GF-D8 (cell line): Measurements from ENCODE around the gene HRK.

Experiments used
- DNase-seq: peaks from one replicate; lab custom pipeline; 2025; lab: John Stamatoyannopoulos, UW

Gene HRK

DNA sequence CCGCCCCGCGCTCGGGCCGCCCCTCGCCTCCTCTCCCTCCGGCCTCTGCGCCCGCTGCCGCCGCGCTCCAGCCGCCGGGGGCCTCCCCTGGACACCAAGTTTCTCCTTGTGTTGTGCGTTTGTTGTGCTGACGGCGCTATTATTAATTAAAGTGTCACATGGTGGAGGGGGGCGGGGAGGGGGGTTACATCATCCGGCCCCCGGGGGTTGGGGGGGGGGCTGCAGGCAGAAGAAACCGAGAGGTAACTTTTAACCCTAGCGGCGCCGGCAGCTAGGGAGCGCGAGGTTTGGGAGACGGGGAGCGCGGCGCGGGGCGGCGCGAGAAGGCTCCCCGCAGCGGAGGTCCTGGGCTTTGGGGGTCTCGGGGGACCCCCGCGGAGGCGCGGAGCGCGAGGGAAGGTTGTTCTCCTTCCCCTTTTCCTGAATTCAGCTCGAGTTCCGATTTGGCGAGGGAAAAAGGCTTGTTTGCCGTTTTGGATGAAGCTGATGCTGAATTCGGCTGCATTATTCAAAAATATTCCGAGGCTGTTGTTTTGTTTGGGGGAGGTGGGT, at the start of gene HRK:
Gene HRK, minus strand, starts transcription at position 117 of the 552 bp plus-strand sequence. CDS start 134 bp downstream, outside the sequence.
- no peak for DNase-seq

- no peak for DNase-seq
Measured at GRCh38 chr12:116929885-116930284, 48.6 kb upstream of the HRK start.

- DNase-seq: no peak
Measured at GRCh38 chr12:116928504-116928903, 47.3 kb upstream of the HRK start.

DNA sequence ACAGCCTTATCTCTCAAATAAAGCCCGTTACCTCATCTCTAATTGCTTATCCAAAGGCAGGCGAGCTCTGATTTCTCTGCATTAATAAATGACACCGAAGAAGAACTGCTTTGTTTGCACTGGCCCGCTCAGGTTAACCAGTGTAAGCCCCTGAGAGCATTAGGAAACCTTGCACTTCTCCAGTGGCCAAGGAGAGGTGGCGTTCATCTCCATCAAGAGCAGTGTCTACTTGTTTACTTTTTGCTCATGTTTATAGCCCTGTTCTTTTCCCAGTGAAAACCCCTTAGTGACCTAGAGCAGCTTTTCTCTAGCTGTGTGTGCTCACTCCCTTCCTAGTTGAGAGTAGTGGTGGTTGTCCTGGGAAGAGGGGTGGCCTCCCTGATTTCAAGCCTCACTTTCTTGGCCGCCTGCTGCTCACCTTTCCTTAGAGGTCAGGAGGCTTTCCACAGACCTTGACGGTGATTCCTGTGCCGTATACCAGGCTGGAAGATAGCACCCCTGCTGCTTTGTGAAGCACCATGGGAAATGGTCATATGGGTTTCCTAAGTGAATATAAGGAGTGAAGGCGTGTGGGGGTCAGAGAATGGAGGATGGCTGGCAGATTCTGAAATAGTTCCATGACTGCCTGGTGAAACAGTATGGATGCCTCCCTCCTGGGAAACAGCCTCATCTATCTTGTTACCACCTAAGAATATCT, 46.2 kb upstream of the HRK start:
- DNase-seq: no peak

- DNase-seq: no peak
Measured at GRCh38 chr12:116926283-116927243, 45.3 kb upstream of the HRK start.

DNA sequence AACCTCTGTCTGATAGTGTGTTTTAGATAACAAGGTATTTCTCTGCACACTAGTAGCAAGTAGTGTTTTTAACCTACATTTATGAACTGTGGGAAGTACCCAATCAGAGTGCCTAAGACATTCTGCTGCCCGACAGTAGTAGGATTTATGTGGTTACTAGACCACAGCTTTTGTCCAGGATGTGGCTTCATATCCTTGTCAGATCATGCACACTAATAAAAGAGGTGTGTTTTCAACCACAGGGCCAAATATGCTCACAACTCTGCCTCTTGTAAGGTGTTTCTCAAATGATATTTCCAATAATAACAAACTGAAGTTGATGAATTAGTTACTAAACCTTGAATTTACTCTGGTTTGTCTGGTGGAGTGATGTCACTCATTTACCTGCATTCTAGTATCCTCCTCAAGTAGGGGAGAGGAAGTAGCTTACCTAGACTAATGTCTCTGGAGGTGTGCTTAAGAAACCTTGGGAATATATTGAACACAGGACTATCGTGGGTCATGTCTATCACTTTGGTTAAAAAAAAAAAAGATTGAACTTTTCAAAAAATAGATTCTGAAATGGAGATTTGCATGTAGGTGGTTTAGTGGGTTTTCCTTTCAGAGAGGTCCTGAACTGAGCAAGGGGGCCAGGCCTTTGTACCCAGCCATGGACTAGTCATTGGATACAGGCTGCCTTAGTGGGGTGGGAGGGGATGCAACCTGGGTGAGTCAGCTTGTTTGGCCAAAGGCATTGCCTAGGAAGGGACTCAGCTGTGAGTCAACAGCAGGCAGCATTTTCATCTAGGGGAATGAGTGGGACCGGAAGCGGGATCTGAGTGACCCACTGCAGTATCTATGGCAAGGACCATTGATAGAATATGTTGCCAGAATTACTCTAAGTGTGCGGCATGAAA, 43.6 kb upstream of the HRK start:
- DNase-seq: peak; percentile 63

DNA sequence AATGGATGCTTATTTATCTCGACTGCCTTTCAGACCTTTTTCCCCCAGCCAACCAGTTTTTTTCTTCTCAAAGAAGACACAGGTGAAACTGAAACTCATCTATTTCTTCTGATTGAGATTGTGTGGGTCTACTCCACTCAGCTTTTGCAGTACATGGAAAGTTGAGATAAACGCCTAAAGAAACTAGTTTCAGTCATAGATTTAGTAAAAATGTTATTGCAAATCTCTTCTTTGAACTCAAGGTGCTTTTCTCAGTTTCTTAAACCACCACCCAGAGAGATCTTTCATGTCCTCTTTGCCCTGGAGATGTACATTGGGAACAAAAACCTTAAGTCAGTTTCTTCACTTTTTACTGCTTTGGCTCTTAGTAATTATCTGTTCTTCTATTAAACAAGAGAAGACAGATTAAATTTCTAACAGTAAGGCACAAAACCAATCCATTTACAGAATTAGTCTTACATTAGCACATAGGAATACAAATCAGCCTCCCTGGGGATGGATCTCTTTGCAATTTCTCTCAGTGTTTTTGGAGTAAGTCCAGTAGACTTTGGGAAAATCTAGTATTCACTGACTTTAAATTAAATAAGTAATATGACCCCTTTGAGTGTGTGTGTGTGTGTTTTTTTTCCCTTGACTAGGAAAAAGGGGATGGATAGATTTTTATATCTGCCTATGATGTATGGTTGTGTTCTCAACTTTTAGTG, 41.1 kb upstream of the HRK start:
- DNase-seq: no peak

GRCh38 chr12:116920939-116921338, 39.7 kb upstream of the HRK start:
- DNase-seq: no peak

DNA sequence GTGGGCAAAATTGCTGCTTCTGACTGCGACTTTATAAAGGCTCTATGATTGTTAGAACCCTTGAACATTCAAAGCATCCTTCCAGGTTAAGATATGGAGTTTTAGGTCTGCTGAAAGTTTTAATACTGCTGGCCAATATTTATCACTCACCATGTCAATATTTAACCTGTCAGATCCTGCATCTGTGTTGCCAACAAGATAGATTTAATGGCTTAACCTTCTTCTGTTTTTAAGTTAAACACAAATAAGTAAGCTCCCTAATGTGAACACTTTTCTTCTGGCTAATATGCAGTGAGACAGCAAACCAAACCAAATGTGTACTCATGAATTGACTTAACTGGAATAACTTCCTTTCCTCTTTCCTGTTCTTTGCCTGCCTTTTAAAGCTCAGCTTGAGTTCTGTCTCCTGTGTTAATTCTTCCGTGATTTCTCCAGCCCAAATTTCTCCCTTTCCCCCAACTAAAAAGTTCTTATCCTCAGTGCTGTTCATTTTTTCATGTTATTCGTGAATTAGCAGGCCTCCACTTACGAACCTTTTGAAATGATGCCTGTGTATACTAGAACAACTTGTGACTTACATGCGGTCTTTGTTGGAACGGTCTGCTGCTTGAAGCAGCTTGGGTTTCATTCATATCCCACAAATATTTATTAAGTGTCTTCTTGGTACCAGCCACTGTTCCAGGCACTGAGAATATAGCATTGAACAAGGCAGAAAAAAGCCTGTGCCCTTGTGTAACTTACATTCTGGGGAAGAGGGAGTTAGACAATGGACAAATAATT, 38.7 kb upstream of the HRK start:
- DNase-seq: no peak

GRCh38 chr12:116919247-116919661, 38.0 kb upstream of the HRK start:
- DNase-seq: peak; percentile 74

- DNase-seq: no peak
Measured at GRCh38 chr12:116918464-116918863, 37.2 kb upstream of the HRK start.

DNA sequence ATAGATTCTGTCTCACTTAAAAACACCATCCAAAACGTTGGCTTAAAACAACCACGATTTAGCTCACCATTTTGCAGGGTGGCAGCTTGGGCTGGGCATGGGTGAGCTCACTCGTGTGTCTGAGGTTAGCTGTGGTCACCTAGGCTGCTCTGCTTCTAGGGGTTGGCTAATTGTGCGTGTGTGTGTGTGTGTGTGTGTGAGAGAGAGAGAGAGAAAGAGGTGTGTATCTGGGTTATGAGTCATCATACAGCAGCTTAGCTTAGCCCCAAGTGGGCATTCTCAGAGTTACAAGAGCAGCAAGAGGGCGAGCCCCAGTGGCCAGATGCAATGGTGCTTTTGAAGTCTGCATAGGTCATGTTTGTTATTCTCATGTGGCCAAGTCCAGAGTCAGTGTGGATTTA, 35.5 kb upstream of the HRK start:
- DNase-seq: peak; percentile 69

DNA sequence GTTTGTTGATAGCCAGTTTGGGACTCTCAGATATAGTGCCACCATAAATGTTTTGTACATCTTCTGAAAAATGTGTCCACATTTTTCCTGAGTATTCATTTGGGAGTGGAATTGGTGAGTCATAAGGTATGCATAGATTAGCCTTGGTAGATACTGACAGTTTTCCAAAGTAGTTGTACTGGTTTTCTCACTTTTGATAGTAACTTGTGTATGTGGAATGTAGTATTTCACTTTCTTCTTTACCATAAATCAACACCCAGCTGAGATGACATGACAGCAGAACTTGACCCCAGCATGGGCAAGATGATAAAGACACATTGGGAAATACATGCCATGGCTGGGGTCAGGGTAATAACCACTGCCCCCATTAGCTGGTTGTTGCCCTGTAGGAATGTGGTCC, 34.9 kb upstream of the HRK start:
- no peak for DNase-seq

DNA sequence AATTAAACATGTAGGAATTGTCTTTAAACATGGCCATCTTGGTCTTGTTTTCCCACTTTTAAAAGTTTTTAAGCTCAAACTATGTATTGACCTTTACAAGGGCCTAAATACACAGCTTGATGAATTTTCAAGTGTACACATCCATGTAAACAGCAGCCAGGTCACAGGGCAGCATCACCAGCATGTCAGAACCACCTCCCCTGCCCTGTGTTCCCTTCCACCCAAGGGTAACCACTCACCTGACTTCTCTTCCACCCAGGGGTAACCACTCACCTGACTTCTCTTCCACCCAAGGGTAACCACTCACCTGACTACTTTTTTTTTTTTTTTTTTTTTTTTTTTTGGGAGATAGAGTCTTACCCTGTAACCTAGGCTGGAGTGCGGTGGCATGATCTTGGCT, 34.1 kb upstream of the HRK start:
- no peak for DNase-seq

DNA sequence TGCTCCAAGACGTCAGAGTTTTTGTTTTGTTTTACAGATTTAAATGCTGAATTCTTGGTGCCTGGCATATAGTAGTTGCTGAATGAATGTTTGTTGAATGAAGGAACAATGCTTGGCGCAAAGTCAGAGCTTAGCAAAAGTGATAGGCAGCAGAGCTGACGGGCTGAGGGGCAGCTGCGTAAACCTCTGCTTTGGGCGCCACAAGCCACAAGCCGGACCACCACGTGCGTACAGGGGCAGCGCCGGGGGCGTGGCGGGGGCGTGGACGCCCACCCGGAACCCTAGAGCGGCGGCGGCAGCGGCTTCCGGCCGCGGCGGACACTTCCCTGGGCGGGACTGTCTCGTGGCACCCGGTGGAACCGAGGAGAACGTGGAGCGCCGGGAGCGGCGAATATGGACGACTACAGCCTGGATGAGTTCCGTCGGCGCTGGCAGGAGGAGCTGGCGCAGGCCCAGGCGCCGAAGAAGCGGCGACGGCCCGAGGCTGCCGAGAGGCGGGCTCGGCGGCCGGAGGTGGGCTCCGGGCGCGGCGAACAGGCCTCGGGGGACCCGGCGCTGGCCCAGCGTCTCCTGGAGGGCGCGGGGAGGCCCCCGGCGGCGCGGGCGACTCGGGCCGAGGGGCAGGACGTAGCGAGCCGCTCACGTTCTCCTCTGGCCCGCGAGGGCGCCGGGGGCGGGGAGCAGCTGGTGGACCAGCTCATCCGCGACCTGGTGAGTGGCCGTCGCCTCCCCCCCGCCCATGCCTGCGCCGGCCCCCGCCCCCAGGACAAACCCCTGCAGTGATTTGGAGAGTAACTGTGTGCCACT, 29.6 kb upstream of the HRK start, which contains the start of gene FBXW8:
Gene FBXW8, plus strand, starts transcription at position 306 of the 807 bp plus-strand sequence. Its CDS starts 88 bp downstream, at position 394.
- DNase-seq: peak; percentile 54

GRCh38 chr12:116910280-116910644, 29.0 kb upstream of the HRK start:
- no peak for DNase-seq

DNA sequence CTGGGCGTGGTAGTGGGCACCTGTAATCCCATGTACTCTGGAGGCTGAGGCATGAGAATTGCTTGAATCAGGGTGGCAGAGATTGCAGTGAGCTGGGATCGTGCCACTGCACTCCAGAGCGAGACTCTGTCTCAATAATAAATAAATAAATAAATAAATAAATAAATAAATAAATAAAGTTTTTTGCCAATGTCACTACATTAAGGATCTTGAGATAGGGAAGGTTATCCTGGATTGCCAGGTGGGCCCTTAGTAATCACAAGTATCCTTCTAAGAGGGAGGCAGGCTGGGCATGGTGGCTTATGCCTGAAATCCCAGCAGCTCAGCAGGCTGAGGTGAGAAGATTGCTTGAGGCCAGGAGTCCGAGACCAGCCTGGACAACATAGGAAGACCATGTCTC, 25.0 kb upstream of the HRK start:
- no peak for DNase-seq

DNA sequence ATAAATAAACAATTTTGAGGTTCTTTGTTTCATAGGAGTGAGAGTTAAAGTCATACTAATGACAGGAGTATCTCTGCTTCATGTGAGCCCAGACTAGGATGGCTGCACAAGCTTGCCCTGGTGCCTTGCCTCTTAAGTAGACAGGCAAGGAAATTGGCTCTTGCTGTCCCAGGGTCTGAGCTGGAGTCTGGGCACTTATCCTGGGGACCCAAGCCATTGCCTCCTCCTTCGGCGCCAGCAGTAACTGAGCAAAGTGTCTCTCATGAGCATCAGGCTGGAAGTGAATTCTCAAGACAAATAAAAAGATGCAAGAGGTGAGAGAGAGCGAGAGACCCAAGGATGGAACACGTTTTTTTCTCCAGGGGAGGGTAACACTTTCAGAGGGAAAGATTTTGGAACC, 22.6 kb upstream of the HRK start:
- DNase-seq: no peak

- no peak for DNase-seq
Measured at GRCh38 chr12:116901612-116902011, 20.4 kb upstream of the HRK start.
